GM10266 (cell line): Measurements from ENCODE around the gene RGS6.

ENCODE experiments used
- DNase-seq: peaks from one replicate; pipeline ENCODE4 v3.0.0; 2012; ENCODE audit errors: extremely low spot score
- CTCF ChIP-seq: IDR thresholded peaks from 2 replicates; pipeline ENCODE4 v1.5.1; 2012; ENCODE audit warnings: mild to moderate bottlenecking, low read depth; ENCODE audit not compliant: control insufficient read depth, insufficient read depth; ENCODE audit errors: missing control alignments

RGS6 gene

GRCh38 chr14:72503271-72503670 is 571.0 kb downstream of the RGS6 start:
- no peak for DNase-seq
- no peak for TF ChIP-seq CTCF

GRCh38 chr14:72503696-72504368 is 571.6 kb downstream of the RGS6 start:
- no peak for TF ChIP-seq CTCF
- no peak for DNase-seq

- DNase-seq: no peak
- TF ChIP-seq CTCF: no peak
Observed at GRCh38 chr14:72510566-72510965, 578.3 kb downstream of the RGS6 start.

GRCh38 chr14:72512281-72512680 is 580.1 kb downstream of the RGS6 start:
- no peak for DNase-seq
- no peak for TF ChIP-seq CTCF

GRCh38 chr14:72512925-72513324 is 580.7 kb downstream of the RGS6 start:
- DNase-seq: no peak

GRCh38 chr14:72513346-72513745 is 581.1 kb downstream of the RGS6 start:
- no peak for TF ChIP-seq CTCF
- no peak for DNase-seq

More at GRCh38 chr14:72512925-72513324, 580.7 kb downstream of the RGS6 start:
- TF ChIP-seq CTCF: no peak

GRCh38 chr14:72513965-72514659 is 581.9 kb downstream of the RGS6 start:
- DNase-seq: peak; percentile 36
- TF ChIP-seq CTCF: peak; percentile 69
